GM21619 (cell line): ENCODE results near the gene EMP1.
"Not testable (repeated sequence)": the region's sequence is repeated elsewhere in the genome, so short reads cannot be mapped to it uniquely, and the experiment has no call there.

Experiments used
- ATAC-seq: cut with Tn5 transposase; IDR thresholded peaks from one replicate; pipeline ENCODE4 v1.9.1; 2021; ENCODE audit not compliant: unreplicated experiment

The EMP1 gene

GRCh38 chr12:13255792-13256691 lies 59.5 kb downstream of the EMP1 start:
- ATAC-seq, result peak; percentile 99

GRCh38 chr12:13256692-13257045 lies 60.1 kb downstream of the EMP1 start:
- no peak for ATAC-seq

- ATAC-seq, result no peak
These were observed 60.9 kb downstream of the EMP1 start for GRCh38 chr12:13257356-13257875.

- no peak for ATAC-seq
These were observed 61.7 kb downstream of the EMP1 start for GRCh38 chr12:13258197-13258596.

- no peak for ATAC-seq
These were observed 62.2 kb downstream of the EMP1 start for GRCh38 chr12:13258717-13259119.

GRCh38 chr12:13259625-13260024 lies 63.1 kb downstream of the EMP1 start:
- not testable (repeated sequence) for ATAC-seq

GRCh38 chr12:13267826-13268225 lies 71.3 kb downstream of the EMP1 start:
- ATAC-seq, result not testable (repeated sequence)

GRCh38 chr12:13268581-13268980 lies 72.1 kb downstream of the EMP1 start:
- no peak for ATAC-seq
